Sigmoid colon (tissue), 7 donors: ENCODE results near the gene REC114. TPM values are rescaled to one million over a fixed set of nuclear protein-coding genes. Genes with fewer than 3 reads are reported as not detected.

Experiments
- DNase-seq: peaks from one replicate; pipeline ENCODE4 v3.0.0-alpha.2; 2019
- H3K27ac ChIP-seq, 4 donors: fragments of 200-600 bp; sonication (generic); one replicate each; pipeline ENCODE4 v1.5.1; 2016 to 2019; ENCODE audit warnings: mild to moderate bottlenecking in 1 of 4
- H3K27me3 ChIP-seq, 3 donors: fragments of 200-600 bp; sonication (generic); one replicate each; pipeline ENCODE4 v1.5.1; 2019; ENCODE audit warnings: mild to moderate bottlenecking in 1 of 3
- H3K36me3 ChIP-seq, 4 donors: fragments of 200-600 bp; sonication (generic); one replicate each; pipeline ENCODE4 v1.5.1; 2016 to 2019
- H3K4me1 ChIP-seq, 4 donors: fragments of 200-600 bp; sonication (generic); one replicate each; pipeline ENCODE4 v1.5.1; 2017 to 2019
- H3K4me3 ChIP-seq, 4 donors: fragments of 200-600 bp; sonication (generic); one replicate each; pipeline ENCODE4 v1.5.1; 2017 to 2019; ENCODE audit warnings: mild to moderate bottlenecking in 2 of 4, moderate library complexity in 1 of 4
- H3K9me3 ChIP-seq, 4 donors: fragments of 200-600 bp in 3 of 4; sonication (generic) in 3 of 4; one replicate each; pipeline versions ENCODE4 v1.5.1 to v1.6.1; 2013 to 2019
- EP300 ChIP-seq, 4 donors: sonication (generic); formaldehyde crosslinking; IDR thresholded peaks; one replicate each; pipeline ENCODE4 v1.6.1; 2017; ENCODE audit warnings: antibody characterized with exemption in 4 of 4
- POLR2A ChIP-seq, 2 donors: fragments of 450-650 bp; IDR thresholded peaks; one replicate each; pipeline ENCODE4 v1.6.1; 2016; ENCODE audit warnings: antibody characterized with exemption in 2 of 2, mild to moderate bottlenecking in 2 of 2, moderate library complexity in 2 of 2
- POLR2AphosphoS5 ChIP-seq, 4 donors: sonication (generic); formaldehyde crosslinking; IDR thresholded peaks; one replicate each; pipeline ENCODE4 v1.6.1; 2017; ENCODE audit warnings: antibody characterized with exemption in 4 of 4
- WGBS, 2 donors: extraction: QIAGEN DNeasy Blood & Tissue Kit; methylation state at CpG; one replicate each; pipeline ENCODE4 v1.1.7; 2013; 5-methylcytosine and 5-hydroxymethylcytosine counted together
- intact Hi-C: fragments of 100-400 bp; cut with DNase I; formaldehyde crosslinking; loops from one replicate; pipeline ENCODE4 v1.15.1; 2023
- polyA plus RNA-seq, 3 donors: library from polyadenylated mRNA; stranded (reverse); fragments of 200-250 nt; gene quantifications; one replicate each; pipeline ENCODE4 v1.2.3, GENCODE V29; 2013
- total RNA-seq, 4 donors: library from RNA; depleted of rRNA; stranded (reverse); fragments of >200 nt; gene quantifications; one replicate each; pipeline ENCODE4 v1.1.0, GENCODE V29; 2016
- TF ChIP-seq, protein P1 (sequence below), 4 experiments: fragments of 450-650 bp in 3 of 4; fragments of 200-600 bp in 1 of 4; IDR thresholded peaks; one replicate each; pipeline ENCODE4 v1.5.1; 2016 to 2019; ENCODE audit warnings: antibody characterized with exemption in 4 of 4, mild to moderate bottlenecking in 3 of 4, moderate library complexity in 2 of 4
- donor health status: healthy with polysubstance abuse.
- donor health status: Bipolar disorder and iron deficiency.
- donor health status: healthy.

The REC114 gene
- total and polyA plus RNA-seq, 7 donors: not detected

- Histone ChIP-seq H3K4me1 (no peaks in the 10 kb centered on the region), H3K4me3 (no peak overlapping the region), H3K9me3 (peaks cover 0 to 3% (median 0%) of the 10 kb centered on the region in 4 donors), H3K27ac (no peak overlapping the region), H3K36me3 (no peaks in the 10 kb centered on the region), H3K27me3 (no peaks in the 10 kb centered on the region)
- no peak for DNase-seq
- intact Hi-C loops: no loop called here
- 4 to 21% methylated on average over 1 of the region's 1 CpG for WGBS, 2 donors
- TF ChIP-seq, protein P1, sequence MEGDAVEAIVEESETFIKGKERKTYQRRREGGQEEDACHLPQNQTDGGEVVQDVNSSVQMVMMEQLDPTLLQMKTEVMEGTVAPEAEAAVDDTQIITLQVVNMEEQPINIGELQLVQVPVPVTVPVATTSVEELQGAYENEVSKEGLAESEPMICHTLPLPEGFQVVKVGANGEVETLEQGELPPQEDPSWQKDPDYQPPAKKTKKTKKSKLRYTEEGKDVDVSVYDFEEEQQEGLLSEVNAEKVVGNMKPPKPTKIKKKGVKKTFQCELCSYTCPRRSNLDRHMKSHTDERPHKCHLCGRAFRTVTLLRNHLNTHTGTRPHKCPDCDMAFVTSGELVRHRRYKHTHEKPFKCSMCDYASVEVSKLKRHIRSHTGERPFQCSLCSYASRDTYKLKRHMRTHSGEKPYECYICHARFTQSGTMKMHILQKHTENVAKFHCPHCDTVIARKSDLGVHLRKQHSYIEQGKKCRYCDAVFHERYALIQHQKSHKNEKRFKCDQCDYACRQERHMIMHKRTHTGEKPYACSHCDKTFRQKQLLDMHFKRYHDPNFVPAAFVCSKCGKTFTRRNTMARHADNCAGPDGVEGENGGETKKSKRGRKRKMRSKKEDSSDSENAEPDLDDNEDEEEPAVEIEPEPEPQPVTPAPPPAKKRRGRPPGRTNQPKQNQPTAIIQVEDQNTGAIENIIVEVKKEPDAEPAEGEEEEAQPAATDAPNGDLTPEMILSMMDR (IDR thresholded peaks at IDR 0.05): no peak
- TF ChIP-seq POLR2A (IDR thresholded peaks at IDR 0.05) (no peak), EP300 (IDR thresholded peaks at IDR 0.05) (no peak), POLR2AphosphoS5 (IDR thresholded peaks at IDR 0.05) (no peak)
Observed at GRCh38 chr15:73454096-73454495, 11.1 kb downstream of the REC114 start.

DNA sequence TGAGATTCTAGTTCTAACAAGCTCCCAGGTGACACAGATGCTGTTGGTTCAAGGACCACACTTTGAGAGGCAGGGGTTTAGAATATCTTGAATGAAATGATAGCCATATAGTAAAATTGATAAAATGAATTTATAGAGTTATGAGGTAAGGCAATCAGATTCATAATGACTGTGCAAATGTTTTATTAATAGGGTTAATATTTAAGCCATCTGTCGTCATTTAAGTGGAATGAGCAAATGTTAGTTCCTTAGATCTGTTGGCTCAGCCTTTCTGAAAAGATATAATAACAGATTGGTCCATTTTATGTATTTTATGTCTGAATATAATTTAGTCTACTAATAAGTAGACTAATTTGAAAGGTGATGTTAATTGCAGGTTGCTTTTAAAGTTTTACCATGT is 12.9 kb downstream of the REC114 start:
- Histone ChIP-seq H3K27ac (no peak overlapping the region), H3K9me3 (peaks cover 0 to 3% (median 0%) of the 10 kb centered on the region in 4 donors), H3K4me3 (no peak overlapping the region), H3K27me3 (no peaks in the 10 kb centered on the region), H3K36me3 (no peaks in the 10 kb centered on the region), H3K4me1 (no peaks in the 10 kb centered on the region)
- no peak for DNase-seq
- intact Hi-C loops: no loop called here
- WGBS, 2 donors: 31 to 64% methylated on average over 1 of the region's 1 CpG
- TF ChIP-seq, protein P1 (IDR thresholded peaks at IDR 0.05): no peak
- TF ChIP-seq POLR2A (IDR thresholded peaks at IDR 0.05): no peak
- TF ChIP-seq POLR2AphosphoS5 (IDR thresholded peaks at IDR 0.05): no peak
- no peak for TF ChIP-seq EP300 (IDR thresholded peaks at IDR 0.05)

DNA sequence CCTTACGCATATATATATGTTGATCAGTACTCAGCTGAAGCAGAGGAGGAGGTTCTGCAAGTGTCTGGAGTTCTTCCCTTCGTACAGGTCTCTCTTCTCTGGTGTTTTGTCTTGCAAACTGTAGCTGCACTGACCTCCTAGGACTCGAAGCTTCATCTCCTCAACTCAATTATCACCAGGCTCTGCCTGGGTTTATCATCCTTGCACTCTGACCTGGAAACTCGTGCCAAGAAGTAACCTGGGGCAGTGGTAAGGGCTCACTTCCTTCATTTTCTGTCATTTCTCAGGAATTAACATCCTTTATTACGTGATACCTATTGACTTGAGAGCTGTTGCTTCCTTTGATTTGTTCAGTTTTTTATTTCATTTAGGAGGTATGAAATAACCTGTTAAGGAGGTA is 14.4 kb downstream of the REC114 start:
- Histone ChIP-seq H3K4me1 (no peaks in the 10 kb centered on the region), H3K27ac (no peak overlapping the region), H3K36me3 (no peaks in the 10 kb centered on the region), H3K9me3 (no peaks in the 10 kb centered on the region), H3K4me3 (no peak overlapping the region), H3K27me3 (no peaks in the 10 kb centered on the region)
- WGBS, 2 donors: 52 to 68% methylated on average over 5 of the region's 5 CpGs
- DNase-seq: no peak
- no peak for TF ChIP-seq POLR2AphosphoS5 (IDR thresholded peaks at IDR 0.05)
- TF ChIP-seq, protein P1 (IDR thresholded peaks at IDR 0.05): no peak
- no peak for TF ChIP-seq EP300 (IDR thresholded peaks at IDR 0.05)
- TF ChIP-seq POLR2A (IDR thresholded peaks at IDR 0.05): no peak
- intact Hi-C loops: no loop called here

GRCh38 chr15:73460662-73461061 is 17.7 kb downstream of the REC114 start:
- Histone ChIP-seq H3K9me3 (no peaks in the 10 kb centered on the region), H3K36me3 (no peaks in the 10 kb centered on the region), H3K4me3 (no peak overlapping the region), H3K27me3 (peaks cover 0 to 2% (median 0%) of the 10 kb centered on the region in 3 donors), H3K27ac (no peak overlapping the region), H3K4me1 (no peaks in the 10 kb centered on the region)
- TF ChIP-seq EP300 (IDR thresholded peaks at IDR 0.05) (no peak), POLR2A (IDR thresholded peaks at IDR 0.05) (no peak), POLR2AphosphoS5 (IDR thresholded peaks at IDR 0.05) (no peak)
- TF ChIP-seq, protein P1 (IDR thresholded peaks at IDR 0.05): no peak
- intact Hi-C loops: no loop called here
- DNase-seq: no peak

DNA sequence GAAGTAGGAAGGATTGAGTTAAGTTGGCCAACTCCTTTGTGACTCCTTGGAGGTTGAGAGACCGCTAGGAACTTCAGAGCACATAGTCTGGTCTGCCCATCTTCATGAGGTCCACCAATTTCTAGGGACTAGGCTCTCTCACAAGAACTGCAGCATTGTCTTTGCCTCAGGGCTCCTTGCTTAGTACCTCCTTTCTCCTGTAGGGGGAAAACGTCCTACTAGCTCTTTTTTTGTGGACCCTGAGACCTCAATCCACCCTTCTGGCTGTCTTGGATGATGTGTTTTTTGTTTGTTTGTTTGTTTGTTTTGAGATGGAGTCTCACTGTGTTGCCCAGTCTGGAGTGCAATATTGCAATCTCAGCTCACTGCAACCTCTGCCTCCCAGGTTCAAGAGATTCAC is 21.6 kb downstream of the REC114 start:
- 44 to 53% methylated on average over 2 of the region's 2 CpGs for WGBS, 2 donors
- intact Hi-C loops: no loop called here

More for the DNA sequence above, 21.6 kb downstream of the REC114 start:
- Histone ChIP-seq H3K27ac (no peak overlapping the region), H3K27me3 (peaks cover 0 to 6% (median 0%) of the 10 kb centered on the region in 3 donors), H3K9me3 (no peaks in the 10 kb centered on the region), H3K36me3 (no peaks in the 10 kb centered on the region), H3K4me3 (no peak overlapping the region), H3K4me1 (no peaks in the 10 kb centered on the region)
- DNase-seq: no peak
- TF ChIP-seq POLR2AphosphoS5 (IDR thresholded peaks at IDR 0.05): no peak
- no peak for TF ChIP-seq POLR2A (IDR thresholded peaks at IDR 0.05)
- TF ChIP-seq, protein P1 (IDR thresholded peaks at IDR 0.05): no peak
- no peak for TF ChIP-seq EP300 (IDR thresholded peaks at IDR 0.05)
